OCI-LY3 (cell line): ENCODE measurements around the gene SURF4.

ENCODE experiments used
- CTCF ChIP-seq: fragments of 200-600, 300-600 bp; sonication (generic); IDR thresholded peaks from 2 replicates; pipeline ENCODE4 v1.5.1; 2014; ENCODE audit warnings: antibody characterized with exemption, low read length, low read depth
- EZH2phosphoT487 ChIP-seq: fragments of 200-600 bp; shearing (Covaris generic); IDR thresholded peaks from 2 replicates; pipeline ENCODE4 v1.6.1; 2018; ENCODE audit warnings: antibody characterized with exemption, mixed run types, low read depth

GRCh38 chr9:133340256-133340655, 35.6 kb downstream of the SURF4 start:
- no peak for TF ChIP-seq CTCF
- TF ChIP-seq EZH2phosphoT487: no peak
